Measurements from ENCODE around the gene UIMC1.

Gene UIMC1

DNA sequence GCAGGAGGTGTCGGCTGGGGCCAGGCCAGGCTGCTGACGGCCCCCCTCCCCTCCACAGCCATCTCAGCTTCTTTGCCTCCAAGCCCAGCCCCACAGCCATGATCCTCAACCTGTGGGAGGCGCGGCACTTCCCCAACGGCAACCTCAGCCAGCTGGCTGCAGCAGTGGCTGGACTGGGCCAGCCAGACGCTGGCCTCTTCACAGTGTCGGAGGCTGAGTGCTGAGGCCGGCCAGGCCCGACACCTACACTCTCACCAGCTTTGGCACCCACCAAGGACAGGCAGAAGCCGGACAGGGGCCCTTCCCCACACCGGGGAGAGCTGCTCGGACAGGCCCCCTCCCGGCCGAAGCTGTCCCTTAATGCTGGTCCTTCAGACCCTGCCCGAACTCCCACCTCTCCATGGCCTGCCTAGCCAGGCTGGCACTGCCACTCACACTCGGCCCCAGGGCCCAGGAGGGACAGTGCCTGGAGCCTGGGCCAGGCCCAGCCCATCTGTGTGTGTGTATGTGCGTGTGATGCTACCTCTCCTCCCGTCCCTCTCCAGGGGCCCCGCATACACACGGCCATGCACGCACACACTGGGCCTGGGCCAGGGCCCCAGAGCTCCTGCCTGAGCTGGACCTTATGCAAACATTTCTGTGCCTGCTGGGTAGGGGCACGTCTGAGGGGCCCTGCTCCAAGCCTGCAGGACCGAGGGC is 126.8 kb downstream of the UIMC1 start:
- peaks cover 1% of the 10 kb centered on the region; the same call in 1 of the 2 replicates for H3K27me3 ChIP-seq (replicated peaks; ENCODE audit: control insufficient read depth, insufficient read depth, low read length)
- no peak overlapping the region for H3K4me3 ChIP-seq (replicated peaks; ENCODE audit: low read depth, low read length)
- H3K36me3 ChIP-seq (ENCODE audit: control insufficient read depth, insufficient read depth, low read length): no peaks in the 10 kb centered on the region
- TF ChIP-seq, protein P1, sequence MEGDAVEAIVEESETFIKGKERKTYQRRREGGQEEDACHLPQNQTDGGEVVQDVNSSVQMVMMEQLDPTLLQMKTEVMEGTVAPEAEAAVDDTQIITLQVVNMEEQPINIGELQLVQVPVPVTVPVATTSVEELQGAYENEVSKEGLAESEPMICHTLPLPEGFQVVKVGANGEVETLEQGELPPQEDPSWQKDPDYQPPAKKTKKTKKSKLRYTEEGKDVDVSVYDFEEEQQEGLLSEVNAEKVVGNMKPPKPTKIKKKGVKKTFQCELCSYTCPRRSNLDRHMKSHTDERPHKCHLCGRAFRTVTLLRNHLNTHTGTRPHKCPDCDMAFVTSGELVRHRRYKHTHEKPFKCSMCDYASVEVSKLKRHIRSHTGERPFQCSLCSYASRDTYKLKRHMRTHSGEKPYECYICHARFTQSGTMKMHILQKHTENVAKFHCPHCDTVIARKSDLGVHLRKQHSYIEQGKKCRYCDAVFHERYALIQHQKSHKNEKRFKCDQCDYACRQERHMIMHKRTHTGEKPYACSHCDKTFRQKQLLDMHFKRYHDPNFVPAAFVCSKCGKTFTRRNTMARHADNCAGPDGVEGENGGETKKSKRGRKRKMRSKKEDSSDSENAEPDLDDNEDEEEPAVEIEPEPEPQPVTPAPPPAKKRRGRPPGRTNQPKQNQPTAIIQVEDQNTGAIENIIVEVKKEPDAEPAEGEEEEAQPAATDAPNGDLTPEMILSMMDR (IDR thresholded peaks at IDR 0.05; ENCODE audit: insufficient read depth, low read length, poor library complexity, severe bottlenecking): no peak
- DNase-seq (ENCODE audit: extremely low read depth, insufficient read length): no peak

DNA sequence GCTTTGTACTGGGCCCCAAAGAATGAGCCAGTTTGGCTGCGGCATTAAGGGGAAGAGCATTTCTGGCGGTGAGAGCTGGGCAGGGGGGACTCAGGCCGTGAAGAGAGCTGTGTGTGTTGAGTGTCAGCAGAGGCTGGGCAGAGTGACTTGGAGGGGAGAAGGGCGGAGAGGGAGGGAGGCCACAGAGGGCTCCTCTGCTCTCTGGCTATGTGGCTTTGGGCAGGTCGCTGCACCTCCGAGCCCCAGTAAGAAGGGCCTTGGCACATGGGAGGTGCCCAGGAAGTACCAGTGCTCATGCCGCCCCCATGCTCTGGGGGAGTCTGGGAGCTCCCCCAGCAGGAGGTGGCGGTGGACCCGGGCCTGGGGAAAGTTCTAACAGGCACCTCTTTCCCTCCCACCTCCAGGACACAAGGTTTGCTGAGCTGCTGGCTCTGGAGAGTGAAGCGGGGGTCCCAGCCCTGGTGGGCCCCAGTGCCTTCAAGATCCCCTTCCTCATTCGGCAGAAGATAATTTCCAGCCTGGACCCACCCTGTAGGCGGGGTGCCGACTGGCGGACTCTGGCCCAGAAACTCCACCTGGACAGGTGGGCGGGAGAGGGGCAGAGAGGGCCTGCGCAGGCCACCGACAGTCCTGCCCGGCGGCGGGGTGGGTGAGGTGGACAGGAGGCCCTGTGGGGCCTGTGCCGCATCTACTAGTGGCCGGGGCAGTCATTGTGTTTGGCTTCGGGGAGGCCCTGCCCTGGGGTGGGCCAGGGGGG is 127.5 kb downstream of the UIMC1 start:
- no peak for DNase-seq (ENCODE audit: extremely low read depth, insufficient read length)
- H3K36me3 ChIP-seq (ENCODE audit: control insufficient read depth, insufficient read depth, low read length): no peaks in the 10 kb centered on the region
- TF ChIP-seq, protein P1 (IDR thresholded peaks at IDR 0.05; ENCODE audit: insufficient read depth, low read length, poor library complexity, severe bottlenecking): no peak
- peaks cover 1% of the 10 kb centered on the region; the same call in 1 of the 2 replicates for H3K27me3 ChIP-seq (replicated peaks; ENCODE audit: control insufficient read depth, insufficient read depth, low read length)
- no peak overlapping the region for H3K4me3 ChIP-seq (replicated peaks; ENCODE audit: low read depth, low read length)

DNA sequence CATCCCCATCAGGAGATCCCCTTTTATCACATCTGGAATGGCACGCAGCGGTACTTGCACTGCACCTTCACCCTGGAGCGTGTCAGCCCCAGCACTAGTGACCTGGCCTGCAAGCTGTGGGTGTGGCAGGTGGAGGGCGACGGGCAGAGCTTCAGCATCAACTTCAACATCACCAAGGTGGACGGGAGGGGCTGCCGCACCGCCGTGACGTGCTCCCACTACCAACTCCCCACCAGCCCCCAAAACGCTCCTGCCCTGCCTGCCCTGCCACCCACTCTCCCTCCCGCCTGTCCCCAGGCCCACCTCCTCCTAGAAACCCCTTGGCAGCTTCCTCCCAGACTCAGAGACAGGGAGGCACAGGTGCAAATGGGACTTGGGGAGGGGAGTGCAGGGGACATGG is 128.1 kb downstream of the UIMC1 start:
- TF ChIP-seq, protein P1 (IDR thresholded peaks at IDR 0.05; ENCODE audit: insufficient read depth, low read length, poor library complexity, severe bottlenecking): no peak
- H3K4me3 ChIP-seq (replicated peaks; ENCODE audit: low read depth, low read length): no peak overlapping the region
- no peak for DNase-seq (ENCODE audit: extremely low read depth, insufficient read length)
- H3K27me3 ChIP-seq (replicated peaks; ENCODE audit: control insufficient read depth, insufficient read depth, low read length): peaks cover 1% of the 10 kb centered on the region; the same call in 1 of the 2 replicates
- H3K36me3 ChIP-seq (ENCODE audit: control insufficient read depth, insufficient read depth, low read length): no peaks in the 10 kb centered on the region

DNA sequence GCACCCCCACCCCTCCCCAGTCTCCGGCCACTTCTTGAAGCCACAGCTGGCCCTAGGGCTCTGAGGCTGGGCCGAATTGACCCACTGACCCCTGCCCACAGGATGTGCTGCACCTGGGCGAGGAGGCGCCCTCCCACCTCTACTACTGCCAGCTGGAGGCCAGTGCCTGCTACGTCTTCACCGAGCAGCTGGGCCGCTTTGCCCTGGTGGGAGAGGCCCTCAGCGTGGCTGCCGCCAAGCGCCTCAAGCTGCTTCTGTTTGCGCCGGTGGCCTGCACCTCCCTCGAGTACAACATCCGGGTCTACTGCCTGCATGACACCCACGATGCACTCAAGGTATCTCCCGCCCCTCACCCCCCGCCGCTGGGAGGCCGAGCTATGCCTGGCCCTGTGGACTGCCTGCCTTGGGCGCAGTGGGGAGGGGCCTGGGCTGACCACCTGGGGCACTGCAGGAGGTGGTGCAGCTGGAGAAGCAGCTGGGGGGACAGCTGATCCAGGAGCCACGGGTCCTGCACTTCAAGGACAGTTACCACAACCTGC is 128.7 kb downstream of the UIMC1 start:
- TF ChIP-seq, protein P1 (IDR thresholded peaks at IDR 0.05; ENCODE audit: insufficient read depth, low read length, poor library complexity, severe bottlenecking): no peak
- DNase-seq (ENCODE audit: extremely low read depth, insufficient read length): no peak
- H3K36me3 ChIP-seq (ENCODE audit: control insufficient read depth, insufficient read depth, low read length): no peaks in the 10 kb centered on the region
- no peak overlapping the region for H3K4me3 ChIP-seq (replicated peaks; ENCODE audit: low read depth, low read length)
- peaks cover 1% of the 10 kb centered on the region; the same call in 1 of the 2 replicates for H3K27me3 ChIP-seq (replicated peaks; ENCODE audit: control insufficient read depth, insufficient read depth, low read length)

DNA sequence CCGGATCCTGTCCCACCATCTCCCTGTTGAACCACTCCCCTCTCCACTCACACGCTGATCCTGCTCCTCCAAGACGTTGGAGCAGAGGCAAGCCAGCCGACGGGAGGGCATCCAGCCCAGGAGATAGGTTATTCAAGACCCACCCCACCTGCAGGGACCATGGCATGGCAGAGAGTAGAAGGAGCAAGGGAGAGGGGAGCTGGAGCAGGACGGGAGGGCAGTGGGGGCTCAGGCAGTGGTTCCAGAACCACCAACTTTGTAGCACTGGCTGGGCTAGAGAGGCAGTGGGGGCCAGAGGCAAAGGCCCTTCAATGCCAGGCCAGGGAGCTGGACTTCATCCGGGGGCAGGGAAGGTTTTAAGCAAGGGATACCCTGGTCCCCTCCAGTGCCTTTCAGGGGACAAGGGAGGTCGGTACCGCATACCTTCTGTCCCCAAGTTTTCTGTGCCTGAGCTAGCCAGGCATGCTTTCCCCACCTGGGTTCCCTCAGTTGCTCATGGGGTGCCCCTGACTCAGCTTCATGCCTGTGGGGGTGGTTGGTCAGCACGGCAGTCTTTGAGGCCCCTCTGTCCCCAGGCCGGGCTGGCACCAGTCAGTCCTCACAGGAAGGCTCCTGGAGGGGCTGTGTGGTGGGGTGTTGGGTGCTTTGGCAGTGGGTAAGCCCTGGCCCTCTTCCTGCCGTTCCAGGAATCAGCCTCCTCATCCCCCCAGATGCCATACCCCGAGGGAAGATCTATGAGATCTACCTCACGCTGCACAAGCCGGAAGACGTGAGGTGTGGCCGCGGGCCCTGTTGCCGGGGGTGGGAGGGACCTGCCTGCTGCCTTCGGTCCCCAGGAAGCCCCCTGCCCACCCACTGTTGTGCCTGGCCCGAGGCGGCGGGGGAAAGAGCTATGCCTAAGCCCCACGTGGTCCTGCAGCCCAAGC is 129.8 kb downstream of the UIMC1 start:
- Histone ChIP-seq H3K27me3 (replicated peaks; ENCODE audit: control insufficient read depth, insufficient read depth, low read length) (peaks cover 1% of the 10 kb centered on the region; the same call in 1 of the 2 replicates), H3K36me3 (ENCODE audit: control insufficient read depth, insufficient read depth, low read length) (no peaks in the 10 kb centered on the region), H3K4me3 (replicated peaks; ENCODE audit: low read depth, low read length) (no peak overlapping the region)
- TF ChIP-seq, protein P1 (IDR thresholded peaks at IDR 0.05; ENCODE audit: insufficient read depth, low read length, poor library complexity, severe bottlenecking): no peak
- no peak for DNase-seq (ENCODE audit: extremely low read depth, insufficient read length)
